Right lobe of liver (tissue), 4 donors: ENCODE results near the gene PKP4.

Experiments used
- CTCF ChIP-seq, 4 donors: fragments of 200-600 bp in 3 of 4; fragments of 450-650 bp in 1 of 4; IDR thresholded peaks; one replicate each; pipeline versions ENCODE4 v1.5.1 to v1.8.0; 2016 to 2022; ENCODE audit warnings: antibody characterized with exemption in 4 of 4, mild to moderate bottlenecking in 2 of 4
- POLR2A ChIP-seq: fragments of 450-650 bp; IDR thresholded peaks from one replicate; pipeline ENCODE4 v1.6.1; 2017; ENCODE audit warnings: antibody characterized with exemption, mild to moderate bottlenecking
- donor health status: DM: no; HTN: no; CAD: no.
- donor health status: DM: no; HTN: no; CAD: no.
- donor health status: DM: no; HTN: yes; CAD: no.

- TF ChIP-seq CTCF (IDR thresholded peaks at IDR 0.05) (no peak), POLR2A (no peak)
Measured at GRCh38 chr2:158553257-158553656, 96.5 kb downstream of the PKP4 start.
